ENCODE data around the gene PPP2R2B. TPM values are rescaled to one million over a fixed set of nuclear protein-coding genes. Genes with fewer than 3 reads are reported as not detected.
A peak's percentile ranks its signal among the peaks of the same experiment; 100 is the strongest.

PPP2R2B gene
- total and polyA plus RNA-seq, 2 donors (not counting 3 experiments of a cell fraction or from before 2014, with no cell fraction given) = not detected

DNA sequence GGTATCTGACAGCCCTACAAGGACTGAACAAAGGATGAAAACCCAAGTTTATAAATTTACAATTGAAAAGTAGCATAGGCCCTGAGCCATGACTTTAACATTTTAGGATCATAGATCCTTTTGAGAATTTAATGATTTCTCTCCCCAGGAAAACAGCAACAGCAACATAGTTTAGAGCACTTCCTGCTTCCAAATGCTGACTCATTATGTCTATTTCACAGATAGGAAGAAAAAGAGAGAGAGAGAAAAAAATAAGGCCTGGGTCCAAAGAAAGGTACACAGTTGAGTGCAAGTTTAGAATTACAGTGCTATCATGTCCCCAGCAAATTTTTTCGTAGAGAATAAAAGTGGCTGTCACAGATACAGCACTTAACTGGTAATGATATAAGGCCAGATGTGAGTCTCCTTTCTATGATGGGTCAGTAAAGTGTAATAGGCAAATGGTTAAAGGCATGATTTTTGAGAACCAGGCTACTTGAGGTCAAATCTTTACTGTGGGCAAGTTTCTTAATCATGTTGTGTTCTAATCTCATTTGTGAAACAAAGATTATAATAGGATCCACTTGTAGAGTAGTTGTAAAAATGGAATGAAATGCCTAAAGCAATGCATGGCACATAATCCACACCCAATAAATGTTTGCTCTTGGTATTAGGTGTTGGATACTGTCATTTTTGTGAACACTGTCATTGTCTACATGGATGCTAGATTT, 12.3 kb upstream of the PPP2R2B start:
- Histone ChIP-seq H3K4me2 (ENCODE audit: insufficient read depth, low read length) (no peak overlapping the region), H3K79me2 (ENCODE audit: control insufficient read depth, insufficient read depth, low read length) (no peaks in the 10 kb centered on the region), H4K20me1 (replicated peaks; ENCODE audit: control insufficient read depth, extremely low read depth, insufficient read depth, low read length) (no peaks in the 10 kb centered on the region), H2AFZ (ENCODE audit: low read depth, low read length) (no peak overlapping the region), H3K27ac (ENCODE audit: insufficient read depth, low read depth, low read length) (no peak overlapping the region), H3K9me1 (replicated peaks; ENCODE audit: control insufficient read depth, extremely low read depth, insufficient read depth, low read length) (no peaks in the 10 kb centered on the region), H3K9me3 (replicated peaks; ENCODE audit: control insufficient read depth, insufficient read depth, low read length) (no peaks in the 10 kb centered on the region), H3K27me3 (ENCODE audit: control insufficient read depth in 2 of 2, insufficient read depth in 2 of 2, low read length in 2 of 2) (no peaks in the 10 kb centered on the region), H3K36me3 (ENCODE audit: control insufficient read depth in 2 of 2, extremely low read depth in 1 of 2, insufficient read depth in 2 of 2, low read length in 2 of 2) (no peaks in the 10 kb centered on the region), H3K9ac (replicated peaks; ENCODE audit: extremely low read depth, insufficient read depth, low read length) (no peak overlapping the region), H3K4me3 (replicated peaks in 1 of 3; ENCODE audit: insufficient read depth in 1 of 3, low read depth in 1 of 3, low read length in 3 of 3) (no peak overlapping the region), H3K4me1 (ENCODE audit: control insufficient read depth, extremely low read depth, insufficient read depth, low read length) (no peaks in the 10 kb centered on the region)
- CTCF ChIA-PET = no interaction called here
- no TSS peak for BruUV-seq (replicated peaks)
- POLR2A ChIA-PET = no interaction called here
- DNase-seq (ENCODE audit: low read depth, low spot score) (no peak), FAIRE-seq (no peak)
- dilution Hi-C loops (cut with MboI; ENCODE audit: extremely low pct_ligation_motif_present, low sequenced_read_pairs) = no loop called here
- intact Hi-C loops (cut with micrococcal nuclease) = no loop called here
- TF ChIP-seq EZH2 (IDR thresholded peaks at IDR 0.05; ENCODE audit: borderline replicate concordance, low read depth, low read length, severe bottlenecking) (no peak), FOS (IDR thresholded peaks at IDR 0.05; ENCODE audit: borderline replicate concordance, insufficient read depth, low read length) (peak; percentile 46)

DNA sequence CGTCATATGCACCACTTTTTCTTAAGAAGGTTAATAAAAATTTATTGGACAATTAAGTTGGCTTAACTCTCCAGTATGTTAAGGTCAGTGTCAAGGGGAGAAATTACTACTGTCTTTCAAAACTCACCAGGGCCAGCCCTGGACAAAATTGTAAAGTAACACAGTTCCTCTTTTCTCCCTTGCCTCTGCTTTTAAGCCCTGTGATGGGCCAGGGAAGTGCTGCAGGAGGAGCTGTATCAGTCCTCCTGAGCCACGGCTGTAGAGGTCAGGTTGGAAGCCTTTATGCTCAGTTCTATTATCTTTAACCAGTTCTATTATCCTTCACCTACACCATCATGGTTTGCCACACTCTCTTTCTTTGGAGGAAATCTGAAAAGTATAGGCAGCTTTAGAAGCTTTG, 11.5 kb upstream of the PPP2R2B start:
- ChIA-PET POLR2A (no interaction called here), CTCF (no interaction called here)
- no peak for TF ChIP-seq POLR2AphosphoS5 (IDR thresholded peaks at IDR 0.05; ENCODE audit: insufficient read depth, low read depth, low read length)
- TF ChIP-seq, protein P1, sequence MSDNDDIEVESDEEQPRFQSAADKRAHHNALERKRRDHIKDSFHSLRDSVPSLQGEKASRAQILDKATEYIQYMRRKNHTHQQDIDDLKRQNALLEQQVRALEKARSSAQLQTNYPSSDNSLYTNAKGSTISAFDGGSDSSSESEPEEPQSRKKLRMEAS (IDR thresholded peaks at IDR 0.05; ENCODE audit: insufficient read depth, insufficient read length) = no peak
- no peak for TF ChIP-seq GATA2 (IDR thresholded peaks at IDR 0.05; ENCODE audit: insufficient read depth, insufficient read length, low read depth, low read length)
- no peak for TF ChIP-seq FOS (IDR thresholded peaks at IDR 0.05; ENCODE audit: borderline replicate concordance, insufficient read depth, low read length)
- TF ChIP-seq MYC (IDR thresholded peaks at IDR 0.05; ENCODE audit: low read depth, low read length) = no peak
- TF ChIP-seq, protein P2, sequence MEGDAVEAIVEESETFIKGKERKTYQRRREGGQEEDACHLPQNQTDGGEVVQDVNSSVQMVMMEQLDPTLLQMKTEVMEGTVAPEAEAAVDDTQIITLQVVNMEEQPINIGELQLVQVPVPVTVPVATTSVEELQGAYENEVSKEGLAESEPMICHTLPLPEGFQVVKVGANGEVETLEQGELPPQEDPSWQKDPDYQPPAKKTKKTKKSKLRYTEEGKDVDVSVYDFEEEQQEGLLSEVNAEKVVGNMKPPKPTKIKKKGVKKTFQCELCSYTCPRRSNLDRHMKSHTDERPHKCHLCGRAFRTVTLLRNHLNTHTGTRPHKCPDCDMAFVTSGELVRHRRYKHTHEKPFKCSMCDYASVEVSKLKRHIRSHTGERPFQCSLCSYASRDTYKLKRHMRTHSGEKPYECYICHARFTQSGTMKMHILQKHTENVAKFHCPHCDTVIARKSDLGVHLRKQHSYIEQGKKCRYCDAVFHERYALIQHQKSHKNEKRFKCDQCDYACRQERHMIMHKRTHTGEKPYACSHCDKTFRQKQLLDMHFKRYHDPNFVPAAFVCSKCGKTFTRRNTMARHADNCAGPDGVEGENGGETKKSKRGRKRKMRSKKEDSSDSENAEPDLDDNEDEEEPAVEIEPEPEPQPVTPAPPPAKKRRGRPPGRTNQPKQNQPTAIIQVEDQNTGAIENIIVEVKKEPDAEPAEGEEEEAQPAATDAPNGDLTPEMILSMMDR (IDR thresholded peaks at IDR 0.05; ENCODE audit: extremely low read depth in 1 of 2, insufficient read depth in 1 of 2, low read depth in 1 of 2, low read length in 2 of 2) = no peak
- TF ChIP-seq EZH2 (IDR thresholded peaks at IDR 0.05; ENCODE audit: borderline replicate concordance, low read depth, low read length, severe bottlenecking) = no peak
- TF ChIP-seq JUN (IDR thresholded peaks at IDR 0.05; ENCODE audit: borderline replicate concordance, insufficient read depth, insufficient read length, low read depth) = no peak
- TF ChIP-seq POLR2A (IDR thresholded peaks at IDR 0.05; ENCODE audit: low read depth, low read length) = no peak
- dilution Hi-C loops (cut with MboI; ENCODE audit: extremely low pct_ligation_motif_present, low sequenced_read_pairs) = no loop called here
- intact Hi-C loops (cut with micrococcal nuclease) = no loop called here
- H3K27me3 ChIP-seq (ENCODE audit: control insufficient read depth in 2 of 2, insufficient read depth in 2 of 2, low read length in 2 of 2) = no peaks in the 10 kb centered on the region
- H3K4me3 ChIP-seq (replicated peaks in 1 of 3; ENCODE audit: insufficient read depth in 1 of 3, low read depth in 1 of 3, low read length in 3 of 3) = no peak overlapping the region
- H3K36me3 ChIP-seq (ENCODE audit: control insufficient read depth in 2 of 2, extremely low read depth in 1 of 2, insufficient read depth in 2 of 2, low read length in 2 of 2) = no peaks in the 10 kb centered on the region
- H3K9me1 ChIP-seq (replicated peaks; ENCODE audit: control insufficient read depth, extremely low read depth, insufficient read depth, low read length) = no peaks in the 10 kb centered on the region
- H3K4me2 ChIP-seq (ENCODE audit: insufficient read depth, low read length) = no peak overlapping the region
- no peaks in the 10 kb centered on the region for H3K4me1 ChIP-seq (ENCODE audit: control insufficient read depth, extremely low read depth, insufficient read depth, low read length)
- no peaks in the 10 kb centered on the region for H3K79me2 ChIP-seq (ENCODE audit: control insufficient read depth, insufficient read depth, low read length)
- no peak for FAIRE-seq
- no peak overlapping the region for H2AFZ ChIP-seq (ENCODE audit: low read depth, low read length)
- BruUV-seq (replicated peaks) = no TSS peak
- H3K9ac ChIP-seq (replicated peaks; ENCODE audit: extremely low read depth, insufficient read depth, low read length) = no peak overlapping the region
- H3K27ac ChIP-seq (ENCODE audit: insufficient read depth, low read depth, low read length) = no peak overlapping the region
- H4K20me1 ChIP-seq (replicated peaks; ENCODE audit: control insufficient read depth, extremely low read depth, insufficient read depth, low read length) = no peaks in the 10 kb centered on the region
- no peaks in the 10 kb centered on the region for H3K9me3 ChIP-seq (replicated peaks; ENCODE audit: control insufficient read depth, insufficient read depth, low read length)
- no peak for DNase-seq (ENCODE audit: low read depth, low spot score)
